Left lung (tissue), 14 donors: Measurements from ENCODE around the gene DYDC1. TPM values are rescaled to one million over a fixed set of nuclear protein-coding genes. Genes with fewer than 3 reads are reported as not detected.

ENCODE experiments used
- ATAC-seq: fragments of 200-7000 bp; cut with Tn5 transposase; one replicate; pipeline ENCODE4 v1.9.1; 2020; ENCODE audit warnings: moderate library complexity
- DNase-seq, 4 donors: peaks; one replicate each; pipeline ENCODE4 v3.0.0-alpha.2; 2013 to 2020
- H3K27ac ChIP-seq, 2 donors: fragments of 200-600 bp; sonication (generic) in 1 of 2; one replicate each; pipeline versions ENCODE4 v1.5.0 to v1.8.0; 2020 to 2021
- H3K27me3 ChIP-seq, 2 donors: fragments of 200-600 bp; sonication (generic) in 1 of 2; one replicate each; pipeline versions ENCODE4 v1.5.0 to v1.8.0; 2020 to 2021
- H3K36me3 ChIP-seq, 2 donors: fragments of 200-600 bp; sonication (generic) in 1 of 2; one replicate each; pipeline versions ENCODE4 v1.5.0 to v1.8.0; 2020 to 2021
- H3K4me1 ChIP-seq, 2 donors: fragments of 200-600 bp; one replicate each; pipeline ENCODE4 v1.8.0; 2021
- H3K4me3 ChIP-seq, 2 donors: fragments of 200-600 bp; sonication (generic) in 1 of 2; one replicate each; pipeline versions ENCODE4 v1.5.0 to v1.8.0; 2020 to 2021; ENCODE audit warnings: mild to moderate bottlenecking in 1 of 2
- H3K9me3 ChIP-seq, 2 donors: fragments of 200-600 bp; sonication (generic) in 1 of 2; one replicate each; pipeline versions ENCODE4 v1.5.0 to v1.8.0; 2020 to 2021
- intact Hi-C, 2 donors: fragments of 100-400 bp; cut with DNase I; formaldehyde crosslinking; loops; one replicate each; pipeline versions ENCODE4 v1.11.2 to v1.14.2; 2022
- long read RNA-seq, 12 donors: library from polyadenylated mRNA in 2 of 12; unstranded in 2 of 12; transcript quantifications; one replicate each; pipeline ENCODE4 v2.0.0 and lab custom pipeline, GENCODE V29; 2019 to 2026
- polyA plus RNA-seq, 6 donors: library from polyadenylated mRNA; unstranded; fragments of 120-200 nt; gene quantifications; one replicate each; pipeline ENCODE4 v1.2.1, GENCODE V29; 2013; ENCODE audit not compliant: insufficient read length in 6 of 6
- total RNA-seq, 2 donors: library from RNA; stranded (reverse); fragmentation: NEBNext Ultra II Directional; extraction: Animal tissue kit (Norgen Biotek cat#: 25700); gene quantifications; one replicate each; pipeline ENCODE4 v1.2.1, GENCODE V29; 2021
- TF ChIP-seq, protein P1 (sequence below), 2 donors: fragments of 200-600 bp; sonication (generic) in 1 of 2; IDR thresholded peaks; one replicate each; pipeline versions ENCODE4 v1.5.0 to v1.8.0; 2021; ENCODE audit warnings: antibody characterized with exemption in 2 of 2
- donor health status: DM: no; HTN: yes; CAD: no.
- donor health status: DM: no; HTN: no; CAD: no.

The DYDC1 gene
- total RNA-seq = under 1 TPM in 1 of 2 donors, not detected in 1; 0.50 TPM
- polyA plus RNA-seq = 1 to 10 TPM in 1 of 6 donors, under 1 TPM in 5; 0.22 to 1.6 (median 0.64) TPM
- long read RNA-seq, donor 1 = 0 reads
- long read RNA-seq, donor 2 = 0 reads
- long read RNA-seq, donor 3 = 0 reads
- long read RNA-seq, donor 4 = 0 reads
- long read RNA-seq, donor 5 = 0 reads
- long read RNA-seq, donor 6 = 0 reads
- long read RNA-seq, donor 7 = 0 reads
- long read RNA-seq, donor 8, partial matches to known transcripts = 0 of 1 reads
- long read RNA-seq, donor 8, other reads (novel, unspliced or antisense) = 0 of 1 reads
- long read RNA-seq, donor 9 = 0 reads
- long read RNA-seq, donor 10 = 0 reads
- long read RNA-seq, donor 11, partial matches to known transcripts = 0 of 5 reads
- long read RNA-seq, donor 11, other reads (novel, unspliced or antisense) = 5 of 5 reads
- long read RNA-seq, donor 12 = 0 reads

DNA sequence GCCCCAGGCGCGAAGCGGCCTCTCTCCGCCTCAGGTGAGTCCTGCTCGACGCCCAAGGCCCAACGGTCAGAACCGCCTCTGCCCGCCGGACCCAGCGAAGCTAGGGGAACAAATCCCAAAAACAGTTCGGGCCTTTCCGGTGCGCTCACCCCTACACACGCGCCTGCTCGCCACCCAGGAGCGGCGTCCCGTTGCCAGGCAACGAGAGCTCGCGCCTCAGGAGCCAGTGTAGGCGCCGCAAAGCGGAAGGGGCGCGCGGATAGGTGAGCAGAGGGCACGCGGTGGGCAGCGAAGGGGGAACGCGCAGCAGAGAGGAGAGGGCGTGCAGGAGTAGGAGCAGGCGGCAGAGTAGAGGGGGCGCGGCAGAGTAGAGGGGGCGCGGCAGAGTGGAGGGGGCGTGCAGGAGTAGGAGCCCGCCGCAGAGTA, at the start of gene DYDC1, which contains the start of gene DYDC2:
Gene DYDC1, minus strand, starts transcription at position 193 of the 426 bp plus-strand sequence. CDS start 4,154 bp downstream, outside the sequence.
Gene DYDC2, plus strand, starts transcription at position 219 of the 426 bp plus-strand sequence. CDS start 5,663 bp downstream, outside the sequence.
- Histone ChIP-seq H3K4me3 (peak within 1 kb of the TSS; percentile 24 to 31), H3K36me3 (no peaks in the 10 kb centered on the region), H3K27me3 (peaks cover 17 to 41% of the 10 kb centered on the region in 2 donors), H3K4me1 (peaks cover 9 to 16% of the 10 kb centered on the region in 2 donors), H3K9me3 (no peaks in the 10 kb centered on the region), H3K27ac (no peak within 1 kb of the TSS)
- ATAC-seq (peak; percentile 94), DNase-seq (peak; percentile 52 to 89 (median 72))
- TF ChIP-seq, protein P1, sequence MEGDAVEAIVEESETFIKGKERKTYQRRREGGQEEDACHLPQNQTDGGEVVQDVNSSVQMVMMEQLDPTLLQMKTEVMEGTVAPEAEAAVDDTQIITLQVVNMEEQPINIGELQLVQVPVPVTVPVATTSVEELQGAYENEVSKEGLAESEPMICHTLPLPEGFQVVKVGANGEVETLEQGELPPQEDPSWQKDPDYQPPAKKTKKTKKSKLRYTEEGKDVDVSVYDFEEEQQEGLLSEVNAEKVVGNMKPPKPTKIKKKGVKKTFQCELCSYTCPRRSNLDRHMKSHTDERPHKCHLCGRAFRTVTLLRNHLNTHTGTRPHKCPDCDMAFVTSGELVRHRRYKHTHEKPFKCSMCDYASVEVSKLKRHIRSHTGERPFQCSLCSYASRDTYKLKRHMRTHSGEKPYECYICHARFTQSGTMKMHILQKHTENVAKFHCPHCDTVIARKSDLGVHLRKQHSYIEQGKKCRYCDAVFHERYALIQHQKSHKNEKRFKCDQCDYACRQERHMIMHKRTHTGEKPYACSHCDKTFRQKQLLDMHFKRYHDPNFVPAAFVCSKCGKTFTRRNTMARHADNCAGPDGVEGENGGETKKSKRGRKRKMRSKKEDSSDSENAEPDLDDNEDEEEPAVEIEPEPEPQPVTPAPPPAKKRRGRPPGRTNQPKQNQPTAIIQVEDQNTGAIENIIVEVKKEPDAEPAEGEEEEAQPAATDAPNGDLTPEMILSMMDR (IDR thresholded peaks at IDR 0.05) = no peak
- intact Hi-C loops = no loop called here

DNA sequence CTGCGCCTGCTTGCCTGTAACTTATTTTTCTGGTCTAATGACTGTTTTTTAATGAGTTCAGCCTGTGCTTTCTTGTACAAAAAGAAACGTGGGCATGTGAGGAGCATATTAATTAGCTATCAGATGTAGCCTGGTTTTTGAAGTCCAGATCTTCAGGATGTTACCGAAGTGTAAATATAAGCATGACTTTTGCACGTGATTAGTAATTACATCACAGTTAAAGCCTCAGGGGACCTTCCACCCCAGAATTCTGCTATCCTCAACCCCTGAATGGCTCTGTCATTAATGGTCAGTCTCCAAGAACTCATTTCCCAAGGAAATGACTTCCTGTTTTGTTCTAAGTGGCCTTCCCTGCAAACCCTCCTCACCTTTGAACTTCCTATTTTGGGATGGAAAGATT, 49.6 kb upstream of the DYDC1 start:
- ATAC-seq = no peak
- H3K4me3 ChIP-seq = no peak overlapping the region
- peaks cover 0 to 23% of the 10 kb centered on the region in 2 donors for H3K27me3 ChIP-seq
- no peak overlapping the region for H3K27ac ChIP-seq
- no peaks in the 10 kb centered on the region for H3K36me3 ChIP-seq
- no peaks in the 10 kb centered on the region for H3K9me3 ChIP-seq
- TF ChIP-seq, protein P1 (IDR thresholded peaks at IDR 0.05) = no peak
- H3K4me1 ChIP-seq = peaks cover 9 to 17% of the 10 kb centered on the region in 2 donors
- intact Hi-C loops = no loop called here
- no peak for DNase-seq

GRCh38 chr10:80405626-80406025, 49.1 kb upstream of the DYDC1 start:
- Histone ChIP-seq H3K4me3 (no peak overlapping the region), H3K36me3 (no peaks in the 10 kb centered on the region), H3K9me3 (no peaks in the 10 kb centered on the region), H3K27ac (no peak overlapping the region), H3K4me1 (peaks cover 9 to 17% of the 10 kb centered on the region in 2 donors), H3K27me3 (peaks cover 0 to 23% of the 10 kb centered on the region in 2 donors)
- DNase-seq (peak in 1 of 4 donors; percentile 46), ATAC-seq (no peak)
- intact Hi-C loops = no loop called here
- TF ChIP-seq, protein P1 (IDR thresholded peaks at IDR 0.05) = no peak

DNA sequence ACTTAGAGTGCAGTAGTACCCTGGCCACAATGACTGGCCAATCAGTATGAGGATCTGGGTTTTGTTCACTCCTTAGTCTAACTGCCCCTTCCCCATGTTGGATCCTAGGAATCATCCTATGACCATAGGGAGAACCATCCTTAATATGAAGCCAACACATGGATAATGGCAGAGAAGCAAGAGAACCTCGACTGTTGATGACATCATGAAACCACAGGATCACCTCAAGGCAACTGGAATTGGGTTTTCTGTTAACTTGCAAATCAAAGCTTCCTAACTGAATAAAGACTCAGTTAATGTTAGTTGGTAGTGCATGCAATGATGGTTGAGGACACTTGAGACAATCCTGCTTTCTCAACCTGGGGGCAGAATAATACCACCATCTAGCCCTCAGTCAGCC, 48.5 kb upstream of the DYDC1 start:
- H3K4me3 ChIP-seq = no peak overlapping the region
- ATAC-seq (no peak), DNase-seq (no peak)
- H3K4me1 ChIP-seq = peaks cover 9 to 17% of the 10 kb centered on the region in 2 donors
- peaks cover 0 to 23% of the 10 kb centered on the region in 2 donors for H3K27me3 ChIP-seq
- H3K27ac ChIP-seq = no peak overlapping the region
- no peaks in the 10 kb centered on the region for H3K36me3 ChIP-seq
- no peaks in the 10 kb centered on the region for H3K9me3 ChIP-seq
- TF ChIP-seq, protein P1 (IDR thresholded peaks at IDR 0.05) = no peak
- intact Hi-C loops = no loop called here

DNA sequence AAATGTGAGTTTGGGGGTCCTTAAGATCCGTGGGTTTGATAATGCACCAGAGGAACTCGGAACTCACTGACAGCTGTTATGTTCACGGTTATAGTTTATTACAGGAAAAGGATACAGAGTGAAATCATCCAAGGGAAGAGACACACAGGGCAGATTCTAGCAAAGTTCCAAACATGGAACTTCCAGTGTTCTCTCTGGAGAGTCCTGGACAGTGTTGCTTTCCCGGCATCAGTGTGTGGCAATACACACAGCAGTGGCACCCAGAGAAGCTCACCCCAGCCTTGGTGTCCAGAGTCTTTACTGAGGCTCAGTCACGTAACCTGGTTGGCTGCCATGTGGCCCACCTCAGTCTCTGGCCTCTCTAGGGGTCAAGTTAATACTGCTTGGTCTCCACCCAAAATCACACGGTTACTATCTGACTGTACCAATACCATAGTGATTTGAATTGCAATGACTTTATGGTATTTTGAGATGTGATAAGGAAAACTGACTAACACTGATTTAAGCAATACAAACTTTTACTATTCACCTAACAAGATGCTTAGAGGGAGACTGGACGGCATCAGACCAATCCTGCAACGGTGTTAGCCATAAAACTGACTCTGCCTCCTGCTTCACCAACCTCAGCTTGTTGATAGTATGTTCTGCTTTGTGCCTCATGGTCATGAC, 43.7 kb upstream of the DYDC1 start:
- no peaks in the 10 kb centered on the region for H3K27me3 ChIP-seq
- no peak overlapping the region for H3K4me3 ChIP-seq
- TF ChIP-seq, protein P1 (IDR thresholded peaks at IDR 0.05) = no peak
- no peaks in the 10 kb centered on the region for H3K36me3 ChIP-seq
- no peak for DNase-seq
- ATAC-seq = no peak
- intact Hi-C loops = no loop called here
- no peaks in the 10 kb centered on the region for H3K9me3 ChIP-seq
- no peak overlapping the region for H3K27ac ChIP-seq
- H3K4me1 ChIP-seq = no peaks in the 10 kb centered on the region
